Measurements from ENCODE around the gene WASF2.
A peak's percentile ranks its signal among the peaks of the same experiment; 100 is the strongest.

DNA sequence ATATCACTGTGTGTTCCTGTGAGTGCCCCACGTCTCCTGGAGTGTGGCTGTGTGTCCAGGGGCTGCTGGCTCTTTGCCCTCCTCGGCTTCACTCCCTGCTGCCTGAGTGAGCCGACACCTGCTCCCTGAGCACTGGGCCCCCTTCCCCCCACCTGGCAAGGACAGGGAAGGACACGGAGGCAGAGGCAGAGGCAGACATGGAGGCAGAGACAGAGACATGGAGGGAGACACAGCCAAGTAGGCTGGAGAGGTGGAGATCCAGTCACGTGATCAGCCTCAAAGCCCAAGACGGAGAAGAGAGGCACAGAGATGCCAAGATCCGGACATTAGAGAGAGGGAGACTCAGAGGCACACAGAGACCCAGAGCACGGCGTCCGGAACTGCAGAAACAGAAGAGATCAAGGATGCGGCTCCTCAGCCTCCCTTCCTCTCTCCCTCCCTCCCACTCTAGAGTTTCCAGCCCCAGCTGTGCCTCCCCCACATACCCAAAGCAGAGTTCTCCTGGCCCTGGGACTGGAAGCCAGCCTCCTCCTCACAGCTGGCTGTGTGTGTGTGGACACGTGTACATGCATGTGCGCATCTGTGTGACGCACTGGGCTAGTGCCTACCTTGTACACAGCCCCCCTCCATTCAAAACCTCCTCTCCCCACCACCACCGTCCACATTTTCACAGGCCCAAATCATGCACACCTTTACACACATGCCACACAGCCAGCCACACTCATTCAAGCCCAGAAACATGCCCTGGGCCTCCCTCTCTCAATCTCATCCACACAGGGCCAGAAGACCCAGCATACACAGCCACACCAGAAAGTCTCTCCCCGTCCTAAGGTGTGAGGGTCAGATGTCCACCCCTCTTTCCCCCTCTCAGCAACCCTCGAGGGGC, 39.1 kb upstream of the WASF2 start:
- TF ChIP-seq EP300 (IDR thresholded peaks at IDR 0.05; ENCODE audit: borderline replicate concordance) (no peak), CREB1 (IDR thresholded peaks at IDR 0.05; ENCODE audit: low read depth) (no peak), TEAD4 (IDR thresholded peaks at IDR 0.05) (no peak), RAD21 (IDR thresholded peaks at IDR 0.05; ENCODE audit: low read depth) (no peak), CEBPB (IDR thresholded peaks at IDR 0.05) (no peak), TAF1 (IDR thresholded peaks at IDR 0.05; ENCODE audit: low read depth) (0 out of 2 replicates have a peak, but pooled peaks have one; percentile 2), ZBTB7A (IDR thresholded peaks at IDR 0.05; ENCODE audit: low read depth) (no peak), TCF12 (IDR thresholded peaks at IDR 0.05; ENCODE audit: low read depth) (no peak; the same call in 1 of the 2 replicates), YY1 (IDR thresholded peaks at IDR 0.05; ENCODE audit: low read depth) (no peak), FOXM1 (IDR thresholded peaks at IDR 0.05; ENCODE audit: borderline replicate concordance, low read depth) (no peak)
- TF ChIP-seq, protein P1, sequence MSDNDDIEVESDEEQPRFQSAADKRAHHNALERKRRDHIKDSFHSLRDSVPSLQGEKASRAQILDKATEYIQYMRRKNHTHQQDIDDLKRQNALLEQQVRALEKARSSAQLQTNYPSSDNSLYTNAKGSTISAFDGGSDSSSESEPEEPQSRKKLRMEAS (IDR thresholded peaks at IDR 0.05) = no peak
- TF ChIP-seq, protein P2, sequence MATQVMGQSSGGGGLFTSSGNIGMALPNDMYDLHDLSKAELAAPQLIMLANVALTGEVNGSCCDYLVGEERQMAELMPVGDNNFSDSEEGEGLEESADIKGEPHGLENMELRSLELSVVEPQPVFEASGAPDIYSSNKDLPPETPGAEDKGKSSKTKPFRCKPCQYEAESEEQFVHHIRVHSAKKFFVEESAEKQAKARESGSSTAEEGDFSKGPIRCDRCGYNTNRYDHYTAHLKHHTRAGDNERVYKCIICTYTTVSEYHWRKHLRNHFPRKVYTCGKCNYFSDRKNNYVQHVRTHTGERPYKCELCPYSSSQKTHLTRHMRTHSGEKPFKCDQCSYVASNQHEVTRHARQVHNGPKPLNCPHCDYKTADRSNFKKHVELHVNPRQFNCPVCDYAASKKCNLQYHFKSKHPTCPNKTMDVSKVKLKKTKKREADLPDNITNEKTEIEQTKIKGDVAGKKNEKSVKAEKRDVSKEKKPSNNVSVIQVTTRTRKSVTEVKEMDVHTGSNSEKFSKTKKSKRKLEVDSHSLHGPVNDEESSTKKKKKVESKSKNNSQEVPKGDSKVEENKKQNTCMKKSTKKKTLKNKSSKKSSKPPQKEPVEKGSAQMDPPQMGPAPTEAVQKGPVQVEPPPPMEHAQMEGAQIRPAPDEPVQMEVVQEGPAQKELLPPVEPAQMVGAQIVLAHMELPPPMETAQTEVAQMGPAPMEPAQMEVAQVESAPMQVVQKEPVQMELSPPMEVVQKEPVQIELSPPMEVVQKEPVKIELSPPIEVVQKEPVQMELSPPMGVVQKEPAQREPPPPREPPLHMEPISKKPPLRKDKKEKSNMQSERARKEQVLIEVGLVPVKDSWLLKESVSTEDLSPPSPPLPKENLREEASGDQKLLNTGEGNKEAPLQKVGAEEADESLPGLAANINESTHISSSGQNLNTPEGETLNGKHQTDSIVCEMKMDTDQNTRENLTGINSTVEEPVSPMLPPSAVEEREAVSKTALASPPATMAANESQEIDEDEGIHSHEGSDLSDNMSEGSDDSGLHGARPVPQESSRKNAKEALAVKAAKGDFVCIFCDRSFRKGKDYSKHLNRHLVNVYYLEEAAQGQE (IDR thresholded peaks at IDR 0.05; ENCODE audit: low read depth) = no peak
- TF ChIP-seq, protein P3, sequence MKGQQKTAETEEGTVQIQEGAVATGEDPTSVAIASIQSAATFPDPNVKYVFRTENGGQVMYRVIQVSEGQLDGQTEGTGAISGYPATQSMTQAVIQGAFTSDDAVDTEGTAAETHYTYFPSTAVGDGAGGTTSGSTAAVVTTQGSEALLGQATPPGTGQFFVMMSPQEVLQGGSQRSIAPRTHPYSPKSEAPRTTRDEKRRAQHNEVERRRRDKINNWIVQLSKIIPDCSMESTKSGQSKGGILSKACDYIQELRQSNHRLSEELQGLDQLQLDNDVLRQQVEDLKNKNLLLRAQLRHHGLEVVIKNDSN (IDR thresholded peaks at IDR 0.05) = peak; percentile 95

Measured in Ishikawa (cell line).